Stimulated activated CD4-positive, alpha-beta T cell treated with anti-CD3 and anti-CD28 coated beads, Interleukin-2, amount 100 ng/mL, for 4 hours (primary cell): ENCODE measurements around the gene GFOD1.

Experiments used
- DNase-seq: peaks from one replicate; pipeline ENCODE4 v3.0.0-alpha.2; 2020; ENCODE audit warnings: low read depth

The GFOD1 gene

DNA sequence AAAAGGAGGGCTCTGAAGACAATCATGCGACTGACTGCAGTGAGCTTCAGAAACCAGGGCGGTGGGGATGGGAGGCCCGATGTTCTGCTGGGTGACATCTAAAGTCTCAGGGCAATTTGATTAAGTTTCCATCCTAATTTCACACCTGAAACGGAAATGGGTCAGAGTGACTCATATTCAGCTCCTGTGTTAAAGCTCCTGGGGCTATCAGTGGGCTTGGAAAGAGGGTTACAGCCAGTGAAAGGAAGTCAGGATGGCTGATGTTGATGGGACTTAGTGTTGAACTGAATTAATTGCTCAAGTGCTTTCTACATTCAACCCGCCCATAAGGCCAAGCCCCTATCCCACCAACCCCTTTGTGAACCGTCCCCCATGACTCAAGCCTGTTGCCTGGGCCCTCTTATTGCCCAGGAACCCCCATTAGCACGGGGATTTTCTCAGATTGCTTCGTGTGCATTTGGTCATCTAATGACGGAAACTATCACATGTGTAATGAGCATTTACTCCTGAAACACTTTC, 112.0 kb downstream of the GFOD1 start:
- no peak for DNase-seq

- no peak for DNase-seq
Measured at GRCh38 chr6:13373919-13374318, 113.5 kb downstream of the GFOD1 start.

DNA sequence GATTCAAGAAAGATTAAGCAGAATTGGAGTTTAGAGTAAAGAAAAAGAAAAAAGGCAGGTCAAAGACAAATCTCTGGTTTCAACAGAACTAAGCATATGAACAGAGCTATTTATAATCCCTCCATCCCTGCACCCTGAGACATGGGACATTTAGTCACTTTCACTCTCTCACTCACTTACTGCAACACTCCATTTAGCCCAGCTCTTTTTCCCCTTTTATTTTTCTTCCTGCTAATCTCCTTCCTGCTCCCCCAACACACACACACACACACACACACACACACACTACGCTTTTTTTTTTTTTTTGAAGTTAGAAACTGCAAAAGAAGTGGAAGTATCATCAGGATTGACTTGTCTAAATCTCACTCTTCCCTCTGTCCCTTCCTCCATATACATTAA, 113.9 kb downstream of the GFOD1 start:
- DNase-seq: no peak

- no peak for DNase-seq
Measured at GRCh38 chr6:13372688-13373487, 114.5 kb downstream of the GFOD1 start.

DNA sequence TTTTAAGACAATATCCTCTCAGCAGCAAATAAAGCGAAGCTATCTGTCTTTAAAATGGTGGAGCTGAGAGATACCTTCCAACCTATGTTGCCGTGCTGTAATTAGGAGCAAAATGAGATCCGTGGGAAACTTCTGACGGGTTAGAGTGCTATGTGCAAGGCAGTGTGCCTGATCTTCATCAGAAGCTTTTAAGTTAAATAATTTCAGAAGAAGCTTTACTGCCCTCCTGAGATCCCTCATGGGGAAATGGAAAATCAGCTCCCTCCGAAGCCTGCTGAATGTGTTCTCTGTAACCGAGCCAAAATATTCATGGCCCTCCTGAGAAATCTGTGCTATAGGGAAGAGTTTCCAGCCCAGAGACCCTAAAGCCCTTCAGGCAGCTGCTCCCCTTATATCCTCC, 115.3 kb downstream of the GFOD1 start:
- DNase-seq: no peak

- DNase-seq: no peak
Measured at GRCh38 chr6:13371421-13372072, 115.9 kb downstream of the GFOD1 start.

DNA sequence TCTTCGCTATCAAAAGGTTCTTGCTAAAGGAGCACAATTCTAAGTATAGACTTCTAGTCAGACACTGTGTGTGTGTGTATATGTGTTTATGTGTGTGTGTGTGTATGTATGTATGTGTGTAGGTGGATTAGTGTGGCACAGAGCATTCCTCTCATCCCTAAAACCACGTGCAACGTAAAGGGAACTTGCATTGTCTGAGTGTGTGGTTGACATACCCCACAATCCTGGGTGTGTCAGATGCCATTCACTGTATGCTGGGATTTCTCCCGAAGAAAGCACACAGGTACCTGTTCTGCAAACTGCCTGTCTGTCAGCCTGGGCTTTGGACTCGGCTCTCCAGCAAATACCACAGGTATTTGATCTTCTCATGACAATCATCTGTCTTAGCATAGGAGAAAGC, 116.8 kb downstream of the GFOD1 start:
- no peak for DNase-seq

- no peak for DNase-seq
Measured at GRCh38 chr6:13369591-13369990, 117.8 kb downstream of the GFOD1 start.

- no peak for DNase-seq
Measured at GRCh38 chr6:13368731-13369115, 118.7 kb downstream of the GFOD1 start.

- DNase-seq: no peak
Measured at GRCh38 chr6:13368079-13368730, 119.2 kb downstream of the GFOD1 start.

DNA sequence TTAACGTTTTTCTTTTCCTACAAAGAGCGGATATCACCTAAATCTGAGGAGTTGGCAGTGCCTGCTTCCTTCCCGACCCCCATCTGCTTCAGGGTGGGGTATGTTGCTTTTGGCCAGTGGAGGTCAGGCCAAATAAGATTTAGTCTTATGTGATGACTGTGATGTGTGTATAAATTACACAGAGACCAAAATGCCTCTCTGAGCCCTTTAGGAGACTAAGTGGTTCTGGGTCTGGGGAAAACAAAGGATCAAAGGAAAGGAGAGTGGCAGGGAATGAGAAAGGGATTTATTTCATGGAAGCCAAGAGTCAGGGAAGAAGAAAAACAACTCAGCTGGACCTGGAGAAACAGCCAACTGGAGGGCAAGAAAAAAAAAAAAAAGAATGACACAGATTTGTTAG, 120.0 kb downstream of the GFOD1 start:
- no peak for DNase-seq

- no peak for DNase-seq
Measured at GRCh38 chr6:13365320-13365719, 122.1 kb downstream of the GFOD1 start.

GRCh38 chr6:13364842-13365241, 122.6 kb downstream of the GFOD1 start:
- DNase-seq: no peak

- DNase-seq: no peak
Measured at GRCh38 chr6:13362412-13362811, 125.0 kb downstream of the GFOD1 start.

DNA sequence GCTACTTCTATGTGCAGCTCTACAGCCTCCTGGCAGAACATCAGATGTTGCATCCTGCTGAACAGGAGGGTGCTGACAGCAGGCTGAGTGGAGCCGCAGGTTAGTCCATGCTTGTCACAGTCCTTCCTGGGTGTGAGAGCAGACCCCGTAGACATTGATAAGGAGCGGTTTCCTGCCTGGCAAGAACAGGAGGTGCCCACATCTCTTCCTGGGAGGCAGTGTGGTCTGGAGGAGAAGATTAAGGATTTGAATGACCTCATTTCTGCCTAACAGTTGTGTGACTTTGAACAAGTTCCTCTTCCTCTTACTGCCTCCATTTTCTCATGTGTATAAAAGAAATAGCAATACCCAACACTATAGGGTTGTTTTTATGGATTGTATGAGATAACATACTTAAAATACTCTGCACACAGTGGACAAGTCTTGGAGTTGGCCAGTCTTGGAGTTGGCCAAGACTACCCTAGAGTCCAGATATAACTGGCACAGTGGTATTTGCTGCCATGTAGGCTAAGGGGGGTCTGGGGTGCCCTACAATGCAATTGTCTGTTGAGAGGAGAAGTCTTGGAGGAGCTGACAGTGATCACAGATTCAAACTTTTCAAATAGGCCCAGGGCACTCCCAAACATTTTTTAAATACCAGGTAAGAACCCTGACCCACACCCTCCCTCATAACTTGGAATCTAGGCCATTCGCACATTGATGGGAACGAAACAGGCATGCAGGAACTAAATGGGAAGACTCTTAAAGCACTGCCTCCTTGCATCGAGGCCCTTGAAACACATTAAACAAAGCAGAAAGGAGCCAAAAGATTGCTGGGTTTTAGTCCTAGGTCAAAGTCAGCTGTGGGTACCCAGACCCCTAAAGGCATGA, 126.5 kb downstream of the GFOD1 start:
- no peak for DNase-seq

- no peak for DNase-seq
Measured at GRCh38 chr6:13359287-13359686, 128.1 kb downstream of the GFOD1 start.

GRCh38 chr6:13358511-13358910, 128.9 kb downstream of the GFOD1 start:
- no peak for DNase-seq

- no peak for DNase-seq
Measured at GRCh38 chr6:13357551-13358075, 129.8 kb downstream of the GFOD1 start.

DNA sequence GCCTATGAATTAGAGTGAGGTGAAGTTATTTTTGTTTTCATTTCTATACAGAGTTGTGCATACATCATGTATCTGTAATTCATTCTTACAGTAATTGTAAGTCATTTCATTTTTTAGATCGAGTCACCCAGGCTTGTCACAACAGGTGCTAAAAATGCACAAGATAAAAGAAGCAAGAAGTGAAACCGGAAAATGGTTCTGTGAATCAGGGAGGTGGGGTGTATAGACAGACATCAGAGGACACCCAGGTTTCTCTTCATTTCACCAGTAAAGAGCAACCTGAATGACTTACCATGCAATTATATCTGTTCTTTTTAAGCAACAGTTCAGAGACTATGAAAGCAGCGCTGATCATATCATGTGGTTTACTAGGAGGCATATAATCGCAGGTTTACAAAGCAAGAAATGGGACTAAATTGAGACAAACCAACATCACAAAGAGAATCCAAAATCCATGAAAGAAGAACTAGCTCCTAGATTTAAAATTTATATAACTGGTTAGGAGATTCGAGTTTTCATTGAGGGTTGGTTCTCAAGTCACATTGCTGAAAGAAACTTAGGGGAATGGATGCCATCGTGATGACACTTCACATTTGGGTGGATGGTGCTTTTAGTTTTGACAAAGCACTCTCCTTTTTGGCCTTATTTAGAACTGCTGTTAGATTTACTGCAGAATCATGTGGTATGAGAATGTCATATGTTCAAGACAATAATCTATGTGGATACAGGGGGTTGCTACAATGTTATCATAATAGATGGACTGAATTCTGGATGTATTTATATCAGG, 131.2 kb downstream of the GFOD1 start:
- no peak for DNase-seq

DNA sequence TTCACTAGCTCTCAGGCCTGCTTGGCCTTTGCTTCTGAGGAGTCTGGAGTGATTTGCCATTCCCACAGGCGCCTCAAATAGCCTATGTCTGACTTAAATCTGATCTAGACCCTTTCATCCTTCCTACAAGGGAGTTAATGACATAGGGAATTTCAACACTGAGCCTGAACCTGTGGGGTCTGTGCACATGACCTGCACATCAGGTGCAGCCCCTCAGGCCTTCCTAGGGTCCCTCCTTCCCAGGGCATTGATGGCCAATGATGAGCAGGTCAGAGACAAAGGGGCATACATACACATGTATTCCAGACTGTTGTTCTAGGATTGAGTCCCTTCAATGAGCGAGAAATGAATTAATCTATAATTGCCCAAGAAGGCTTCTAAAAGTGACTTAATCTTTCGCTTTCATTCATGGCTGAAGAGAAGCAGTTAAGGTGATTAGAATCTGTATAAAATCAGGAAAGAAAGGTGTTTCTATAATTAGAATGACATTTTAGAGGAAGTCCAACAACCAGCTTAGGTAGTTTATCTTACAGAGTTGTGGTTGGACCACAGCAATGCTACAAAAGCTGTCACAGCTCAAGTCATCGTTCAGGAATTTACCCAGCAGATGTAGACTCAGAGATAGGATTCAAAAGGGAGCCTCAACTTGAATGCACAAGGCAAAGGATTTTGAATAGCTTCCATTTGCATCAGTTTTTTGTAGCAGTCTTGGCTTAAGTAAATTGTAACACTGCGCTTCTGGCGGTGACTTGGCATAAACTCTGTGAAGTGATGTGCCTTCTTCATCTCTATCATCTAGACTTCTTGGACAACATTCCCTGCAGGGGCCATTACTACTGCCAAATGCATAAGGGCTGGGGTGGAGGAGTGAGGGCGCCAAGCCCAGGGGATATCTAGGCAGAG, 132.1 kb downstream of the GFOD1 start:
- no peak for DNase-seq
